Osteoblast (primary cell): ENCODE data around the gene DUSP8. TPM values are rescaled to one million over a fixed set of nuclear protein-coding genes. Genes with fewer than 3 reads are reported as not detected.
"Not testable (repeated sequence)": the region's sequence is repeated elsewhere in the genome, so short reads cannot be mapped to it uniquely, and the experiment has no call there.

Experiments used
- DNase-seq: peaks from one replicate; pipeline ENCODE4 v3.0.0; 2011; ENCODE audit warnings: low spot score, mixed read lengths; ENCODE audit not compliant: insufficient read length; ENCODE audit errors: missing footprints
- H2AFZ ChIP-seq: 2 replicates; pipeline ENCODE4 v1.6.0; 2011; ENCODE audit warnings: mild to moderate bottlenecking, low read length
- H3K27ac ChIP-seq: 2 replicates; pipeline ENCODE4 v1.5.1; 2011; ENCODE audit warnings: mild to moderate bottlenecking, low read depth, low read length, moderate library complexity
- H3K27me3 ChIP-seq: 2 replicates; pipeline ENCODE4 v1.6.0; 2012; ENCODE audit warnings: mild to moderate bottlenecking, control low read depth, inconsistent platforms, low read length, moderate library complexity; ENCODE audit not compliant: insufficient read depth
- H3K36me3 ChIP-seq: 2 replicates; pipeline ENCODE4 v1.5.1; 2011; ENCODE audit warnings: mild to moderate bottlenecking, low read length, control low read depth, moderate library complexity; ENCODE audit not compliant: insufficient read depth
- H3K4me1 ChIP-seq: 2 replicates; pipeline ENCODE4 v1.5.1; 2011; ENCODE audit warnings: mild to moderate bottlenecking, low read length, control low read depth, moderate library complexity; ENCODE audit not compliant: insufficient read depth
- H3K4me2 ChIP-seq: 2 replicates; pipeline ENCODE4 v1.6.0; 2011; ENCODE audit warnings: mild to moderate bottlenecking, low read length; ENCODE audit not compliant: insufficient read depth
- H3K4me3 ChIP-seq: fragments of 200-600 bp; sonication (generic); 3 replicates; pipeline ENCODE4 v1.5.1; 2012; ENCODE audit warnings: mild to moderate bottlenecking, low read length, inconsistent platforms; ENCODE audit not compliant: insufficient read depth
- H3K79me2 ChIP-seq: 2 replicates; pipeline ENCODE4 v1.6.0; 2012; ENCODE audit warnings: mild to moderate bottlenecking, low read length, control low read depth, inconsistent platforms; ENCODE audit not compliant: insufficient read depth
- H3K9me3 ChIP-seq: 2 replicates; pipeline ENCODE4 v1.5.1; 2011; ENCODE audit warnings: low read depth, low read length, control low read depth
- H4K20me1 ChIP-seq: 2 replicates; pipeline ENCODE4 v1.6.0; 2012; ENCODE audit warnings: mild to moderate bottlenecking, low read length, control low read depth; ENCODE audit not compliant: insufficient read depth
- CTCF ChIP-seq: IDR thresholded peaks from 2 replicates; pipeline ENCODE4 v1.5.1; 2011; ENCODE audit warnings: mild to moderate bottlenecking, low read depth, low read length, moderate library complexity; ENCODE audit errors: extremely low read depth
- total RNA-seq: library from RNA; depleted of rRNA; stranded (reverse); fragments of >200 nt; gene quantifications from 2 replicates; pipeline ENCODE4 v1.2.3, GENCODE V29; 2012

Gene DUSP8
- total RNA-seq, 1 donor, result under 0.01 TPM

- H4K20me1 ChIP-seq, result no peaks in the 10 kb centered on the region
- H2AFZ ChIP-seq, result no peak overlapping the region
- DNase-seq, result no peak
- no peak overlapping the region for H3K27ac ChIP-seq
- no peak for TF ChIP-seq CTCF
- H3K9me3 ChIP-seq, result no peaks in the 10 kb centered on the region
- no peak overlapping the region for H3K4me2 ChIP-seq
- H3K36me3 ChIP-seq, result no peaks in the 10 kb centered on the region
- no peak overlapping the region for H3K4me3 ChIP-seq
- peaks cover 33% of the 10 kb centered on the region for H3K27me3 ChIP-seq
- no peaks in the 10 kb centered on the region for H3K4me1 ChIP-seq
- H3K79me2 ChIP-seq, result no peaks in the 10 kb centered on the region
Observed at GRCh38 chr11:1600626-1601025, 28.6 kb upstream of the DUSP8 start.

GRCh38 chr11:1598816-1599215, 26.7 kb upstream of the DUSP8 start:
- no peaks in the 10 kb centered on the region for H3K36me3 ChIP-seq
- H2AFZ ChIP-seq, result no peak overlapping the region
- no peak for TF ChIP-seq CTCF
- no peaks in the 10 kb centered on the region for H3K4me1 ChIP-seq
- no peak overlapping the region for H3K27ac ChIP-seq
- H3K27me3 ChIP-seq, result peaks cover 36% of the 10 kb centered on the region
- H3K4me2 ChIP-seq, result no peak overlapping the region
- no peak overlapping the region for H3K4me3 ChIP-seq
- no peaks in the 10 kb centered on the region for H3K9me3 ChIP-seq
- no peaks in the 10 kb centered on the region for H3K79me2 ChIP-seq
- H4K20me1 ChIP-seq, result no peaks in the 10 kb centered on the region
- no peak for DNase-seq

GRCh38 chr11:1598406-1598805, 26.3 kb upstream of the DUSP8 start:
- H4K20me1 ChIP-seq, H3K4me1 ChIP-seq, H3K9me3 ChIP-seq, H3K4me3 ChIP-seq, H3K36me3 ChIP-seq, H2AFZ ChIP-seq, DNase-seq, H3K27ac ChIP-seq, H3K79me2 ChIP-seq, H3K4me2 ChIP-seq: not testable (repeated sequence)
- peaks cover 40% of the 10 kb centered on the region for H3K27me3 ChIP-seq

- TF ChIP-seq CTCF, result no peak
- no peak within 1 kb of the TSS for H2AFZ ChIP-seq
- H3K36me3 ChIP-seq, result no peaks in the 10 kb centered on the region
- no peak within 1 kb of the TSS for H3K27ac ChIP-seq
- no peaks in the 10 kb centered on the region for H4K20me1 ChIP-seq
- no peaks in the 10 kb centered on the region for H3K4me1 ChIP-seq
- no peaks in the 10 kb centered on the region for H3K9me3 ChIP-seq
- no peak for DNase-seq
- H3K4me2 ChIP-seq, result no peak within 1 kb of the TSS
- no peak within 1 kb of the TSS for H3K4me3 ChIP-seq
- H3K27me3 ChIP-seq, result peaks cover 43% of the 10 kb centered on the region
- H3K79me2 ChIP-seq, result no peaks in the 10 kb centered on the region
Observed at GRCh38 chr11:1597994-1598380, 25.9 kb upstream of the DUSP8 start, which contains the start of gene KRTAP5-2. TSS of gene KRTAP5-2 (minus strand) at chr11:1598294. CDS start at chr11:1598250, 44 bp downstream.
